IMR-90 (cell line): ENCODE data around the gene ALK. TPM values are rescaled to one million over a fixed set of nuclear protein-coding genes. Genes with fewer than 3 reads are reported as not detected.

Source experiments
- ATAC-seq: fragments of 200-7000 bp; cut with Tn5 transposase; 2 replicates; pipeline ENCODE4 v1.9.1; 2020; ENCODE audit warnings: low read depth, mild to moderate bottlenecking, moderate library complexity
- BruUV-seq: library from RNA; stranded (reverse); fragments of 400-500 nt; replicated peaks from 2 replicates; lab custom pipeline; 2021; lab: Mats Ljungman, UMichigan
- CTCF ChIA-PET: fragments of 300-600 bp; formaldehyde crosslinking; extraction: SDS; loops from one replicate; lab custom pipeline; 2021; ENCODE audit warnings: antibody characterized with exemption; lab: Yijun Ruan, JAX
- POLR2A ChIA-PET: fragments of 300-600 bp; sonication (Branson Sonifier 250); formaldehyde crosslinking; loops from one replicate; lab custom pipeline; 2022; ENCODE audit warnings: antibody characterized with exemption; ENCODE audit not compliant: unreplicated experiment; lab: Charles Lee
- DNase-seq: peaks from one replicate; pipeline ENCODE4 v3.0.0; 2013
- H2AFZ ChIP-seq: replicated peaks from 2 replicates; pipeline ENCODE3; 2013; ENCODE audit warnings: low read length, mild to moderate bottlenecking; ENCODE audit not compliant: poor library complexity
- H2AK5ac ChIP-seq: 2 replicates; pipeline ENCODE4 v1.6.1; 2013; ENCODE audit warnings: low read depth, low read length, inconsistent platforms
- H2AK9ac ChIP-seq: replicated peaks from 2 replicates; pipeline ENCODE3; 2013; ENCODE audit warnings: mild to moderate bottlenecking, low read depth, low read length, moderate library complexity; ENCODE audit not compliant: poor library complexity
- H2BK120ac ChIP-seq: 2 replicates; pipeline ENCODE4 v1.6.1; 2013; ENCODE audit warnings: low read depth, low read length, inconsistent platforms
- H2BK15ac ChIP-seq: 3 replicates; pipeline ENCODE4 v1.6.1; 2013; ENCODE audit warnings: low read depth, low read length, inconsistent platforms
- H2BK20ac ChIP-seq: 2 replicates; pipeline ENCODE4 v1.6.1; 2013; ENCODE audit warnings: low read depth, mild to moderate bottlenecking, inconsistent platforms, low read length, moderate library complexity
- H2BK5ac ChIP-seq: 2 replicates; pipeline ENCODE4 v1.6.1; 2013; ENCODE audit warnings: mild to moderate bottlenecking, low read depth, low read length, inconsistent platforms; ENCODE audit not compliant: poor library complexity, severe bottlenecking
- H3K14ac ChIP-seq: replicated peaks from 2 replicates; pipeline ENCODE4 v1.6.1; 2013; ENCODE audit warnings: low read depth, low read length, inconsistent platforms
- H3K18ac ChIP-seq: 2 replicates; pipeline ENCODE4 v1.6.1; 2013; ENCODE audit warnings: low read depth, low read length, control low read depth
- H3K23ac ChIP-seq: 2 replicates; pipeline ENCODE4 v1.6.1; 2013; ENCODE audit warnings: low read depth, low read length, inconsistent platforms
- H3K27ac ChIP-seq: 2 replicates; pipeline ENCODE4 v1.5.1; 2013; ENCODE audit warnings: mild to moderate bottlenecking, control low read depth, low read length; ENCODE audit not compliant: insufficient read depth
- H3K27me3 ChIP-seq: 2 replicates; pipeline ENCODE4 v1.6.1; 2013; ENCODE audit warnings: low read length; ENCODE audit not compliant: control insufficient read depth, insufficient read depth
- H3K36me3 ChIP-seq: 2 replicates; pipeline ENCODE4 v1.6.1; 2013; ENCODE audit warnings: low read length, mixed read lengths; ENCODE audit not compliant: control insufficient read depth, insufficient read depth
- H3K4ac ChIP-seq: 2 replicates; pipeline ENCODE4 v1.6.1; 2013; ENCODE audit warnings: low read depth, low read length, inconsistent platforms
- H3K4me1 ChIP-seq: 2 replicates; pipeline ENCODE4 v1.6.1; 2013; ENCODE audit warnings: low read length, mixed read lengths; ENCODE audit not compliant: control insufficient read depth, insufficient read depth
- H3K4me2 ChIP-seq: 2 replicates; pipeline ENCODE4 v1.6.1; 2013; ENCODE audit warnings: low read depth, mild to moderate bottlenecking, control low read depth, low read length, moderate library complexity
- H3K4me3 ChIP-seq: 2 replicates; pipeline ENCODE4 v1.5.1; 2013; ENCODE audit warnings: low read depth, mild to moderate bottlenecking, control low read depth, low read length, moderate library complexity; ENCODE audit not compliant: insufficient read depth
- H3K56ac ChIP-seq: 2 replicates; pipeline ENCODE4 v1.6.1; 2013; ENCODE audit warnings: low read length, inconsistent platforms; ENCODE audit not compliant: insufficient read depth; ENCODE audit errors: extremely low read depth
- H3K79me1 ChIP-seq, 2 experiments: 2 replicates each; pipeline ENCODE4 v1.6.1; 2013; ENCODE audit warnings: low read length in 2 of 2, inconsistent platforms in 1 of 2, low read depth in 1 of 2
- H3K9ac ChIP-seq: 2 replicates; pipeline ENCODE4 v1.6.1; 2013; ENCODE audit warnings: low read depth, low read length, control low read depth
- H3K9me1 ChIP-seq: 2 replicates; pipeline ENCODE4 v1.6.1; 2013; ENCODE audit warnings: low read length, inconsistent platforms; ENCODE audit not compliant: insufficient read depth
- H3K9me3 ChIP-seq: 2 replicates; pipeline ENCODE4 v1.6.1; 2013; ENCODE audit warnings: low read length; ENCODE audit not compliant: control insufficient read depth, insufficient read depth
- H4K20me1 ChIP-seq: 2 replicates; pipeline ENCODE4 v1.6.1; 2013; ENCODE audit warnings: low read length, inconsistent platforms; ENCODE audit not compliant: insufficient read depth
- H4K5ac ChIP-seq: 2 replicates; pipeline ENCODE4 v1.6.1; 2013; ENCODE audit warnings: mild to moderate bottlenecking, low read depth, low read length, control low read depth
- H4K8ac ChIP-seq, 2 experiments: 2 replicates each; pipeline ENCODE4 v1.6.1; 2013; ENCODE audit warnings: low read depth in 2 of 2, low read length in 2 of 2, control low read depth in 1 of 2, inconsistent platforms in 1 of 2
- H4K91ac ChIP-seq: 2 replicates; pipeline ENCODE4 v1.6.1; 2013; ENCODE audit warnings: low read depth, low read length, inconsistent platforms; ENCODE audit not compliant: insufficient read depth
- CEBPB ChIP-seq: IDR thresholded peaks from 2 replicates; pipeline ENCODE4 v1.6.1; 2012; ENCODE audit warnings: low read depth, low read length, improper control_type of control experiment
- CHD1 ChIP-seq: IDR thresholded peaks from 2 replicates; pipeline ENCODE4 v1.6.1; 2012; ENCODE audit warnings: low read depth, low read length, improper control_type of control experiment
- FOS ChIP-seq: fragments of 150-350 bp; IDR thresholded peaks from 2 replicates; pipeline ENCODE4 v1.6.1; 2016; ENCODE audit warnings: low read depth, low read length
- MAZ ChIP-seq: IDR thresholded peaks from 2 replicates; pipeline ENCODE4 v1.6.1; 2012; ENCODE audit warnings: low read depth, mild to moderate bottlenecking, low read length, improper control_type of control experiment, moderate library complexity, borderline replicate concordance
- NFE2L2 ChIP-seq: fragments of 150-350 bp; IDR thresholded peaks from 2 replicates; pipeline ENCODE4 v1.6.1; 2016; ENCODE audit warnings: low read depth, mild to moderate bottlenecking, low read length
- POLR2A ChIP-seq: IDR thresholded peaks from 2 replicates; pipeline ENCODE4 v1.6.1; 2012; ENCODE audit warnings: mild to moderate bottlenecking, low read depth, low read length
- RAD21 ChIP-seq: IDR thresholded peaks from 2 replicates; pipeline ENCODE4 v1.6.1; 2012; ENCODE audit warnings: low read length, improper control_type of control experiment
- RCOR1 ChIP-seq: IDR thresholded peaks from 2 replicates; pipeline ENCODE4 v1.6.1; 2012; ENCODE audit warnings: mild to moderate bottlenecking, low read length, improper control_type of control experiment; ENCODE audit not compliant: insufficient replicate concordance
- RFX5 ChIP-seq: IDR thresholded peaks from 2 replicates; pipeline ENCODE4 v1.8.0; 2012; ENCODE audit warnings: low read depth, mild to moderate bottlenecking, low read length, moderate library complexity
- WGBS, 2 experiments: methylation state at CpG; one replicate each; pipeline versions ENCODE4 v1.1.5 to v1.1.7; 2013; ENCODE audit warnings: missing lambda C conversion rate in 2 of 2; ENCODE audit not compliant: insufficient read length in 1 of 2; ENCODE audit errors: extremely low coverage in 2 of 2; 5-methylcytosine and 5-hydroxymethylcytosine counted together
- dilution Hi-C: fragments of 300-500 bp; cut with HindIII; formaldehyde crosslinking; loops from one replicate; pipeline ENCODE4 v1.14.3; 2018; ENCODE audit warnings: low sequenced_read_pairs; ENCODE audit not compliant: unreplicated experiment
- in situ Hi-C: fragments of 300-500 bp; cut with MboI; formaldehyde crosslinking; loops from 3 replicates; pipeline ENCODE4 v1.14.3; 2019; ENCODE audit warnings: low sequenced_read_pairs, inconsistent platforms, mixed read lengths
- intact Hi-C: fragments of 100-400 bp; cut with micrococcal nuclease; formaldehyde crosslinking; loops from 2 replicates; pipeline ENCODE4 v1.10.0; 2022
- polyA plus RNA-seq, 3 experiments: library from polyadenylated mRNA; depleted of rRNA; stranded (reverse); fragments of >200 nt; gene quantifications; 2 replicates each; pipeline ENCODE4 v1.2.3, GENCODE V29; 2012; ENCODE audit warnings: low replicate concordance in 1 of 3
- total RNA-seq: library from RNA; depleted of rRNA; stranded (reverse); fragments of >200 nt; gene quantifications from 2 replicates; pipeline ENCODE4 v1.2.3, GENCODE V29; 2012
- TF ChIP-seq, protein P1 (sequence below): fragments of 150-350 bp; IDR thresholded peaks from 2 replicates; pipeline ENCODE4 v1.6.1; 2017; ENCODE audit warnings: mild to moderate bottlenecking, antibody characterized with exemption, low read length, low read depth
- TF ChIP-seq, protein P2 (sequence below): conservative IDR thresholded peaks from 2 replicates; pipeline ENCODE4 v1.5.1; 2012; ENCODE audit warnings: mild to moderate bottlenecking, low read depth, low read length, improper control_type of control experiment

The ALK gene
- total and polyA plus RNA-seq, 2 of the 4 experiments (the other 2 are of a cell fraction): not detected

DNA sequence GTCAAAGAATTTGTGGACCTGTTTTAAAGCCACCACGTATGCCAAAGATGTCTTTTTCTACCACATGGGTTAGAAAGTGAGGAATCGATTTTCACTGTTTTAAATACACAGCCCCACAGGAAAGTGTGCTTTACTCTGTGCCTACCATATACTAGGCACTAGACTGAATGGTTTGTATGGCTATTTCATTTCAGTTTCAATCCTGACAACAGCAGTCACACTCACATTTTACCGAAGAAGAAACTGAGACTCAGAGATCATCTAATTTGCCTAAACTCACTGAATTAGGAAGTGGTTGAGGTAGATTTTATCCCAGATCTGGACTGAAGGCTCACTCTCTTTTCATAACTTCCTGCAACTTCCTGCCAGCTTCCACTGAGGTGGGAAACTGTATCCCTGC, 176.4 kb downstream of the ALK start:
- Histone ChIP-seq H3K4me3 (no peak overlapping the region), H3K9ac (no peak overlapping the region), H3K4ac (no peak overlapping the region), H2BK120ac (no peak overlapping the region), H2AK9ac (no peak overlapping the region), H3K18ac (no peak overlapping the region), H3K4me1 (no peaks in the 10 kb centered on the region; the same call in 1 of the 2 replicates), H3K79me1 (no peaks in the 10 kb centered on the region), H2AFZ (no peak overlapping the region), H3K36me3 (no peaks in the 10 kb centered on the region), H4K20me1 (no peaks in the 10 kb centered on the region), H4K8ac (no peak overlapping the region), H3K56ac (no peak overlapping the region), H3K27me3 (peaks cover 5% of the 10 kb centered on the region; the same call in 1 of the 2 replicates), H4K5ac (no peak overlapping the region), H2BK15ac (no peak overlapping the region), H3K27ac (no peak overlapping the region), H3K4me2 (no peak overlapping the region), H3K9me3 (no peaks in the 10 kb centered on the region), H2AK5ac (no peak overlapping the region), H3K9me1 (no peaks in the 10 kb centered on the region), H2BK20ac (no peak overlapping the region), H4K91ac (no peak overlapping the region), H2BK5ac (no peak overlapping the region), H3K14ac (no peak overlapping the region), H3K23ac (no peak overlapping the region)
- intact Hi-C loops: no loop called here
- no peak for ATAC-seq
- ChIA-PET POLR2A (no interaction called here), CTCF (no interaction called here)
- no CpG with 5 or more reads among the region's 3 CpGs for WGBS, 2 experiments
- in situ Hi-C loops: no loop called here
- dilution Hi-C loops: no loop called here
- BruUV-seq: no TSS peak
- no peak for DNase-seq
- TF ChIP-seq CEBPB (no peak), FOS (no peak), RAD21 (no peak), CHD1 (no peak), MAZ (no peak), RFX5 (no peak), RCOR1 (no peak), NFE2L2 (no peak), POLR2A (no peak)
- TF ChIP-seq, protein P1, sequence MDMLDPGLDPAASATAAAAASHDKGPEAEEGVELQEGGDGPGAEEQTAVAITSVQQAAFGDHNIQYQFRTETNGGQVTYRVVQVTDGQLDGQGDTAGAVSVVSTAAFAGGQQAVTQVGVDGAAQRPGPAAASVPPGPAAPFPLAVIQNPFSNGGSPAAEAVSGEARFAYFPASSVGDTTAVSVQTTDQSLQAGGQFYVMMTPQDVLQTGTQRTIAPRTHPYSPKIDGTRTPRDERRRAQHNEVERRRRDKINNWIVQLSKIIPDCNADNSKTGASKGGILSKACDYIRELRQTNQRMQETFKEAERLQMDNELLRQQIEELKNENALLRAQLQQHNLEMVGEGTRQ: no peak
- TF ChIP-seq, protein P2, sequence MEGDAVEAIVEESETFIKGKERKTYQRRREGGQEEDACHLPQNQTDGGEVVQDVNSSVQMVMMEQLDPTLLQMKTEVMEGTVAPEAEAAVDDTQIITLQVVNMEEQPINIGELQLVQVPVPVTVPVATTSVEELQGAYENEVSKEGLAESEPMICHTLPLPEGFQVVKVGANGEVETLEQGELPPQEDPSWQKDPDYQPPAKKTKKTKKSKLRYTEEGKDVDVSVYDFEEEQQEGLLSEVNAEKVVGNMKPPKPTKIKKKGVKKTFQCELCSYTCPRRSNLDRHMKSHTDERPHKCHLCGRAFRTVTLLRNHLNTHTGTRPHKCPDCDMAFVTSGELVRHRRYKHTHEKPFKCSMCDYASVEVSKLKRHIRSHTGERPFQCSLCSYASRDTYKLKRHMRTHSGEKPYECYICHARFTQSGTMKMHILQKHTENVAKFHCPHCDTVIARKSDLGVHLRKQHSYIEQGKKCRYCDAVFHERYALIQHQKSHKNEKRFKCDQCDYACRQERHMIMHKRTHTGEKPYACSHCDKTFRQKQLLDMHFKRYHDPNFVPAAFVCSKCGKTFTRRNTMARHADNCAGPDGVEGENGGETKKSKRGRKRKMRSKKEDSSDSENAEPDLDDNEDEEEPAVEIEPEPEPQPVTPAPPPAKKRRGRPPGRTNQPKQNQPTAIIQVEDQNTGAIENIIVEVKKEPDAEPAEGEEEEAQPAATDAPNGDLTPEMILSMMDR: no peak
